LNCAP (cell line): Measurements from ENCODE around the gene SH3BP4.

Experiments
- TF ChIP-seq, protein P1 (sequence below): fragments of 450-650 bp; IDR thresholded peaks from 2 replicates; pipeline ENCODE4 v1.5.1; 2017; ENCODE audit warnings: mild to moderate bottlenecking

The SH3BP4 gene

DNA sequence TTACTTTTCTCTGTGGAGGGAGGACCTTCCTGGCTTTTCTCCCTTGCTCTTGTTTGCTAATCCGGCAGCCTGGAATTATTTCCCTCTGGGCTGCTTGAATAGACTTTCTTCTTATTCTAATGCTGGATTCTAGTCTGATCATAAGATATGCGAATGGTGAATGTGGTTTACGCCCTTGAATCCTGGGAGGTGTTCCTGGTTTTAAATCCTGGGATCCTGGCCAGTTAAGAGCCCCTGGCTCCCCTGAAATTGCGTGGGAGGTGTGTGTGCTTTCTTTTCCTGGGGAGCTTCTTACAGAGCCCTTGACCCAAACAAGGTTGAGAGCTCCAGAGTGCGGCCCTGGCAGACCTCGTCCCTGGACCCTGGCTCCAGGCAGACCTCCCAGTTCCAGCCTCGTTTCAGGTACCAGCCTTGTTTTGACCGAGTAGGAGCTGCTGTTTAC lies 2.8 kb downstream of the SH3BP4 start:
- TF ChIP-seq, protein P1, sequence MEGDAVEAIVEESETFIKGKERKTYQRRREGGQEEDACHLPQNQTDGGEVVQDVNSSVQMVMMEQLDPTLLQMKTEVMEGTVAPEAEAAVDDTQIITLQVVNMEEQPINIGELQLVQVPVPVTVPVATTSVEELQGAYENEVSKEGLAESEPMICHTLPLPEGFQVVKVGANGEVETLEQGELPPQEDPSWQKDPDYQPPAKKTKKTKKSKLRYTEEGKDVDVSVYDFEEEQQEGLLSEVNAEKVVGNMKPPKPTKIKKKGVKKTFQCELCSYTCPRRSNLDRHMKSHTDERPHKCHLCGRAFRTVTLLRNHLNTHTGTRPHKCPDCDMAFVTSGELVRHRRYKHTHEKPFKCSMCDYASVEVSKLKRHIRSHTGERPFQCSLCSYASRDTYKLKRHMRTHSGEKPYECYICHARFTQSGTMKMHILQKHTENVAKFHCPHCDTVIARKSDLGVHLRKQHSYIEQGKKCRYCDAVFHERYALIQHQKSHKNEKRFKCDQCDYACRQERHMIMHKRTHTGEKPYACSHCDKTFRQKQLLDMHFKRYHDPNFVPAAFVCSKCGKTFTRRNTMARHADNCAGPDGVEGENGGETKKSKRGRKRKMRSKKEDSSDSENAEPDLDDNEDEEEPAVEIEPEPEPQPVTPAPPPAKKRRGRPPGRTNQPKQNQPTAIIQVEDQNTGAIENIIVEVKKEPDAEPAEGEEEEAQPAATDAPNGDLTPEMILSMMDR: no peak

DNA sequence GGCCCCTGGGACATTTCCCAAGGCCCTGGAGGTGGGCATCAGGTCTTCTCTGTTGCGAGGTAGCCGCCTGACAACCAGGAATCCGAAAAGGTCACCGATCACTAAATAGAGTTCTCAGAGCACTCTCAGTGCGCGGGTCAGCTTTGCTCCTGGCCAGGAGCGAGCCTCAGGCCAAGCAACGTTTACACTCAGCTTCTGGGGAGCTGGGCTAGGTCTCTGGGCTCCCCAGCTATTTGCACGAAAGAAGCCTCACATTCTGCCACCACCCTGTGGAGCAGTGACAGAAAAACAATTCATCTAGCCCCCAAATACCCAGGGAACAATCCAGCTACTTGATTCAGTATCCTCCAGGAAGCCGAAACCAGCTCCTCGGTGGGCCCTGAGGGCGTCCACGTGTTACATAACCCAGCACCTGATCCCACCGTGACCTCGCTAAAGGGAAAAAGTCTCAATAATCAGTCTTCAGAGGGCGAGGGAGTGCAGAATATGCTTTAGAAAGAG lies 3.3 kb downstream of the SH3BP4 start:
- TF ChIP-seq, protein P1: no peak

DNA sequence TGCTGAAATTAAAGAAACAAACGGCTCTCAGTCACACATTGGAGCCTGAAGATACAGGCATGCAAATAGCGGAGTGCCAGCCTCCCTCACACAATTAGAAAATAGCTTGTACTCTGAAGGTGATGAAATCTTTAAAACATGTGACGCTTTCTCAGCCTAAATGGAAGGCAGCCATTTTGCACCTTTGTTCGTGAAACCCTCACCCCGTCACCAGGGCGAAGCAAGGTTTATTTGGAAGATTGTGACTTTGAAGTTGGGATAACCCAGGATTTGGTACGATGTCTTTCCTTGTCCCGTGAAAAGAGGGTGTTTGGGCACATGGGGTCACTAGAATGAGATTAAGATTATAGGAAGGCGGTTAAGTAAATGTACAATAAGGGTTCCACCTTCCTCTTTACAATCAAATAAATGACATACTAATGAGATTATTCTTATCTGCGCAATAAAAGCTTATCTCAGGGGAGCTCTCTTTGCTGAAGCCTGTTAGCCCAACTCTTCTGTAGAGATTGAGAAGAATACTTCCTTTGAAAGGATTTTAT lies 4.2 kb downstream of the SH3BP4 start:
- TF ChIP-seq, protein P1: no peak

DNA sequence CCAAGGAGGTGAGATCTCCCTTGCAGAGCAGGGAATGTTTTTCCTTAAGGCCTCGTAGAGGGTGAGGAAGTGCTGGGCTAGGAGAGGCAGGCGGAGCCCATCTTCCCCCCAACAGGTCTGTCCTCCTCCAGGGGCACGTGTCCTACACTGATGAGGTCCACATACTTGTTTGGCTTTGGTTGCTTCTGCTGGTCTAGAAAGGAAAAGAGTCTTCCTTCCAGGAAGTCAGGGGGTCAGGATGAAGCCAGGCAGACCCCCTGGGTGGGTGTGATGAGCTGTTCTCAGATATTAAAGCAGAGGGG lies 6.0 kb downstream of the SH3BP4 start:
- TF ChIP-seq, protein P1: no peak

DNA sequence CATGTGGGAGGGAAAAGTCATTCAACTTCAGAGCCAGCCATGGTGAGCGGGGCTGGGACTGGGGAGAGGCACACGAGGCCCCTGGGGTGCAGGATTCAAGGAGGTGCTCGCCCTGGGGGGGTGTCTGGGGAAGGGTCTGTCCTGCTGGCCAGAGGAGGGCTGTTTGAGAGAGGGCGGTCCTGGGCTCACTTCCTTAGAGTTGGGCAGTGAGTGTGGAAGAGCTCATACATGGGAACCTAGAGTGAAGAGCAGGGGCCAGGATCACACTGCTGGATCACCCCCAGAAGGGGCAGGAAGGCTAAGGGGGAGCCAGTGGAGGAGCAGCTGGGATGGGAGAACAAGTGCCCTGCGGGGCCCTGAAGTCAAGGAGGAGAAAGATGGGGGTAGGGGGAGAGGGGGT lies 6.5 kb downstream of the SH3BP4 start:
- TF ChIP-seq, protein P1: no peak

DNA sequence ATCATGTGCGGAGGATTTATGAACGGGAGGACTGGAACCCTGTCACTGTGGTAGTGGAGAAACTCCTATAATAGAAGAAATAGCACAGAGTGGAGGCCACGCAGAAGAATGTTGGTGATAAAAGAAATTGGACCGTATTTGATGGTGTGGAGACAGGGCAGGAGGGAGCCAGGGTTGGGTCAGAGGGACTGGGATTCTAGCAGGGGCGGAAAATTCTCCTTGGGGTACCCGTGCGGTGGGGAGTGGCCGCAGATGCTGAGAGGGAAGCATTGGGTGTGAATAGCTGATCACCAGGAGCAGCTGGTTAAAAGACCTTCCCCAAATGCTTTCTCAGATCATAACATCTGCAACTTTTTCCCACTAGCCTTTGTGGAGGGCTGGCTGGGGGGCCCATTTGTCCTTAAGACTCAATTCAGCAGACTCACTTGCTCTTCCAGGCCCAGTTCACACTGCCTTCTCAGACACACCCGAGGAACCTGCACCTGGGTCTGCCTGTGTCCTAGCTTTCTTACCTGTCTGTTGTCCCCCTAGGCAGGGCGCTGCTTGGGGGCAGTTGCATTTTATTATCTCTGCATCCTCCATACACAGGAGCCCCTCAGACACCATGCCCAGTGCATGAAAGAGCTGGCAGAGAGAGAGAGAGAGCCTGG lies 7.1 kb downstream of the SH3BP4 start:
- TF ChIP-seq, protein P1: no peak

DNA sequence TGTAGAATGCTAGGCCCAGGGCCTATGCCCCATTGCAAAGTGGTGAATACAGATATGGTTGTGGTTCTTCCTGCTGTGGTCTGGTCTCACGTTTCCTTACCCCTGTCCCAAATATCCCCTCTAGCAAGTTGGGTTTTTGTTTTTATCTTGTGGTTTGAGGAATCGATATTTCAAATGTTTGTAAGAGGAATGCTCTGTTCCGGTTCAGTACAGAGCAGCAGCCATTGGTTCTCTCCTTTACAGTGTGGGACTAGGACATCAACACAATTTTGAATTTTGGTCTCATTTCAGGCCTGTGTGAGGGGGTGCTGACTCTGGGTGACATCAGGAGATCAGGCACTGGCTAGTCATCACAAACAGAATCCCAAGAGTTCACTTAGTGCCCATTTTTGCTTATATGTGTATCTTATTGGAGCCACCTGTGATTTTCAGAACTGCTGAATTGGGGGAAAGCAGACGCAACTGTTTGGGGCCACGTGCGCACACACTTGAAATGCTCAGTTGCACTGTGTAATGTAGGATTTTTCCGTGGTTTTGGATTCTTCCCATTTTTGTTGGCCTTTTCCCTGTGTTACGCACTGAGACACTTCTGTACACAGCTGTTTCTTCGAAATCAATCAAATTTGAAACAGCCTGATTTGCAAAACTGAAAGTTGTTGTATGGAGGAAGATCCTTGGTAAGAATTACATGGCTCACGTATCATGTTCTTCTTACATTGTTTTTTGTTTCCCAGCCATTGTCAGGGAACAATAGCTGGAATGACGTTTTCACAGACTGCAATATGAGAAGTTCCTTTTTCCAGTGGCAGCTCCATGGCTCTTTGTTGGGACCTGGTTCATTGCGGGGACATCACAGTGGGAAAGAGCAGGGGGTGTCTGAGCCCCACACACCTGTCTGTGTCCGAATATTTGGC lies 8.6 kb downstream of the SH3BP4 start:
- TF ChIP-seq, protein P1: no peak
